Left lung (tissue), 10 donors: ENCODE data around the gene ATXN1. TPM values are rescaled to one million over a fixed set of nuclear protein-coding genes. Genes with fewer than 3 reads are reported as not detected.

ENCODE experiments used
- ATAC-seq: fragments of 200-7000 bp; cut with Tn5 transposase; one replicate; pipeline ENCODE4 v1.9.1; 2020; ENCODE audit warnings: moderate library complexity
- DNase-seq, 4 donors: peaks; one replicate each; pipeline ENCODE4 v3.0.0-alpha.2; 2013 to 2020
- H3K27ac ChIP-seq, 2 donors: fragments of 200-600 bp; sonication (generic) in 1 of 2; one replicate each; pipeline versions ENCODE4 v1.5.0 to v1.8.0; 2020 to 2021
- H3K27me3 ChIP-seq, 2 donors: fragments of 200-600 bp; sonication (generic) in 1 of 2; one replicate each; pipeline versions ENCODE4 v1.5.0 to v1.8.0; 2020 to 2021
- H3K36me3 ChIP-seq, 2 donors: fragments of 200-600 bp; sonication (generic) in 1 of 2; one replicate each; pipeline versions ENCODE4 v1.5.0 to v1.8.0; 2020 to 2021
- H3K4me1 ChIP-seq, 2 donors: fragments of 200-600 bp; one replicate each; pipeline ENCODE4 v1.8.0; 2021
- H3K4me3 ChIP-seq, 2 donors: fragments of 200-600 bp; sonication (generic) in 1 of 2; one replicate each; pipeline versions ENCODE4 v1.5.0 to v1.8.0; 2020 to 2021; ENCODE audit warnings: mild to moderate bottlenecking in 1 of 2
- H3K9me3 ChIP-seq, 2 donors: fragments of 200-600 bp; sonication (generic) in 1 of 2; one replicate each; pipeline versions ENCODE4 v1.5.0 to v1.8.0; 2020 to 2021
- CTCF ChIP-seq, 2 donors: fragments of 200-600 bp; sonication (generic) in 1 of 2; IDR thresholded peaks; one replicate each; pipeline versions ENCODE4 v1.5.0 to v1.8.0; 2021; ENCODE audit warnings: antibody characterized with exemption in 2 of 2
- intact Hi-C, 2 donors: fragments of 100-400 bp; cut with DNase I; formaldehyde crosslinking; loops; one replicate each; pipeline versions ENCODE4 v1.11.2 to v1.14.2; 2022
- polyA plus RNA-seq, 6 donors: library from polyadenylated mRNA; unstranded; fragments of 120-200 nt; gene quantifications; one replicate each; pipeline ENCODE4 v1.2.1, GENCODE V29; 2013; ENCODE audit not compliant: insufficient read length in 6 of 6
- total RNA-seq, 2 donors: library from RNA; stranded (reverse); fragmentation: NEBNext Ultra II Directional; extraction: Animal tissue kit (Norgen Biotek cat#: 25700); gene quantifications; one replicate each; pipeline ENCODE4 v1.2.1, GENCODE V29; 2021
- donor health status: DM: no; HTN: yes; CAD: no.
- donor health status: DM: no; HTN: no; CAD: no.

The ATXN1 gene
- total and polyA plus RNA-seq, 8 donors: 23.3 to 67.4 (median 27.3) TPM

- Histone ChIP-seq H3K9me3 (no peaks in the 10 kb centered on the region), H3K4me3 (no peak overlapping the region), H3K27me3 (no peaks in the 10 kb centered on the region), H3K4me1 (peaks cover 11 to 67% of the 10 kb centered on the region in 2 donors), H3K36me3 (no peaks in the 10 kb centered on the region), H3K27ac (peak overlapping the region; percentile 30 to 46)
- no peak for DNase-seq
- intact Hi-C loops: no loop called here
- peak; percentile 73 for ATAC-seq
- TF ChIP-seq CTCF (IDR thresholded peaks at IDR 0.05): no peak
Observed at GRCh38 chr6:16676978-16677377, 84.3 kb downstream of the ATXN1 start.

- H3K27ac ChIP-seq: peak overlapping the region; percentile 30 to 46
- intact Hi-C loops: no loop called here
- peaks cover 11 to 67% of the 10 kb centered on the region in 2 donors for H3K4me1 ChIP-seq
- no peaks in the 10 kb centered on the region for H3K36me3 ChIP-seq
- no peaks in the 10 kb centered on the region for H3K9me3 ChIP-seq
- no peaks in the 10 kb centered on the region for H3K27me3 ChIP-seq
- no peak for TF ChIP-seq CTCF (IDR thresholded peaks at IDR 0.05)
- H3K4me3 ChIP-seq: no peak overlapping the region
- ATAC-seq: no peak
- no peak for DNase-seq
Observed at GRCh38 chr6:16676376-16676775, 84.9 kb downstream of the ATXN1 start.

GRCh38 chr6:16674801-16675392 lies 86.4 kb downstream of the ATXN1 start:
- Histone ChIP-seq H3K9me3 (no peaks in the 10 kb centered on the region), H3K27ac (no peak overlapping the region), H3K4me1 (peaks cover 24 to 68% of the 10 kb centered on the region in 2 donors), H3K27me3 (no peaks in the 10 kb centered on the region), H3K36me3 (no peaks in the 10 kb centered on the region), H3K4me3 (no peak overlapping the region)
- intact Hi-C loops: no loop called here
- no peak for ATAC-seq
- TF ChIP-seq CTCF (IDR thresholded peaks at IDR 0.05): no peak
- DNase-seq: peak in 1 of 4 donors; percentile 26

- ATAC-seq: no peak
- Histone ChIP-seq H3K27me3 (no peaks in the 10 kb centered on the region), H3K36me3 (no peaks in the 10 kb centered on the region), H3K4me1 (peaks cover 29 to 81% of the 10 kb centered on the region in 2 donors), H3K4me3 (no peak overlapping the region), H3K9me3 (no peaks in the 10 kb centered on the region), H3K27ac (no peak overlapping the region)
- no peak for TF ChIP-seq CTCF (IDR thresholded peaks at IDR 0.05)
- DNase-seq: no peak
- intact Hi-C loops: no loop called here
Observed at GRCh38 chr6:16673011-16673797, 88.1 kb downstream of the ATXN1 start.
